MG63 (cell line): ENCODE results near the gene LTBP3. TPM values are rescaled to one million over a fixed set of nuclear protein-coding genes. Genes with fewer than 3 reads are reported as not detected.
"Not testable (repeated sequence)": the region's sequence is repeated elsewhere in the genome, so short reads cannot be mapped to it uniquely, and the experiment has no call there.

Experiments used
- DNase-seq: peaks from one replicate; pipeline ENCODE4 v3.0.0-alpha.2; 2020
- H3K27me3 ChIP-seq: fragments of 250-450 bp; sonication (Bioruptor Pico); 2 replicates; pipeline ENCODE4 v1.5.1; 2020; ENCODE audit warnings: mild to moderate bottlenecking, moderate library complexity
- H3K36me3 ChIP-seq: fragments of 250-450 bp; sonication (Bioruptor Pico); 2 replicates; pipeline ENCODE4 v1.5.1; 2020; ENCODE audit warnings: mild to moderate bottlenecking, moderate library complexity
- H3K4me3 ChIP-seq: fragments of 250-450 bp; sonication (Bioruptor Pico); 2 replicates; pipeline ENCODE4 v1.5.1; 2020; ENCODE audit warnings: mild to moderate bottlenecking, moderate library complexity
- H3K9me3 ChIP-seq: fragments of 250-450 bp; sonication (Bioruptor Pico); 2 replicates; pipeline ENCODE4 v1.5.1; 2020; ENCODE audit warnings: mild to moderate bottlenecking, moderate library complexity
- total RNA-seq: library from RNA; depleted of rRNA; stranded (reverse); fragments of >200 nt; shearing (Covaris generic); gene quantifications from 2 replicates; pipeline ENCODE4 v1.2.3, GENCODE V29; 2014; ENCODE audit warnings: low replicate concordance

The LTBP3 gene
- total RNA-seq, 1 experiment from 2014 or later, result 124 TPM

DNA sequence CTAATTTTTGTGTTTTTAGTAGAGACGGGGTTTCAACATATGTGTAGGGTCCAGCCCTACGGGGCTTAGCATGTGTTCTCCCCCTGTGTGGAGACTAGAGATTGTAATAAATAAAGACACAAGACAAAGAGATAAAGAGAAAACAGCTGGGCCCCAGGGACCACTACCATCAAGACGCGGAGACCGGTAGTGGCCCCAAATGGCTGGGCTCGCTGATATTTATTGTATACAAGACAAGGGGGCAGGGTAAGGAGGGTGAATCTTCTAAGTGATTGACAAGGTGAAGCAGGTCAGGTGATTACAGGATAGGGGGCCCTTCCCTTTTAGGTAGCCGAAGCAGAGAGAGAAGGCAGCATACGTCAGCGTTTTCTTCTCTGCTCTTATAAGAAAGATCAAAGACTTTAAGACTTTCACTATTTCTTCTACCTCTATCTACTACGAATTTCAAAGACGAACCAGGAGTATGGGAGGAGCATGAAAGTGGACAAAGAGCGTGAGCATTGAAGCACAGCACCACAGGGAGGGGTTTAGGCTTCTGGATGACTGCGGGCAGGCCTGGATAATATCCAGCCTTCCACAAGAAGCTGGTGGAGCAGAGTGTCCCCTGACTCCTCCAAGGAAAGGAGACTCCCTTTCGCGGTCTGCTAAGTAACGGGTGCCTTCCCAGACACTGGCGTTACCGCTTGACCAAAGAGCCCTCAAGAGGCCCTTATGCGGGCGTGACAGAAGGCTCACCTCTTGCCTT is 36.2 kb downstream of the LTBP3 start:
- peaks cover 14% of the 10 kb centered on the region for H3K36me3 ChIP-seq
- not testable (repeated sequence) for DNase-seq, H3K4me3 ChIP-seq, H3K27me3 ChIP-seq, H3K9me3 ChIP-seq

GRCh38 chr11:65518941-65519549 is 39.1 kb downstream of the LTBP3 start:
- not testable (repeated sequence) for H3K4me3 ChIP-seq, H3K27me3 ChIP-seq, DNase-seq, H3K36me3 ChIP-seq, H3K9me3 ChIP-seq

- no peaks in the 10 kb centered on the region for H3K36me3 ChIP-seq
- H3K9me3 ChIP-seq, result no peaks in the 10 kb centered on the region
- no peak overlapping the region for H3K4me3 ChIP-seq
- no peak for DNase-seq
- no peaks in the 10 kb centered on the region for H3K27me3 ChIP-seq
These were observed 41.8 kb downstream of the LTBP3 start for GRCh38 chr11:65516135-65516968.

DNA sequence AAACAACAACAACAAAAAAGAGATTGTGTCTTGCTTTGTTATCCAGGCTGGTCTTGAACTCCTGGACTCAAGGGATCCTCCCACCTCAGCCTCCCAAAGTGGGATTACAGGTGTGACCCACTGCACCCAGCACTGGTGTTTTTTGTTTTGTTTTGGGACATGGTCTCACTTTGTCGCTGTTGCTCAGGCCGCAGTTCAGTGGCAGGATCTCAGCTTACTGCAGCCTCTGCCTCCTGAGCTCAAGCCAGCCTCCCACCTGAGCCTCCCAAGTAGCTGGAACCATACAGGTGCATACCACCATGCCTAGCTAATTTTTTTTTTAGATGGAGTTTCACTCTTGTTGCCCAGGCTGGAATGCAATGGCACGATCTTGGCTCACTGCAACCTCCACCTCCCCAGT is 45.8 kb downstream of the LTBP3 start:
- not testable (repeated sequence) for H3K4me3 ChIP-seq, H3K9me3 ChIP-seq, DNase-seq, H3K36me3 ChIP-seq, H3K27me3 ChIP-seq

GRCh38 chr11:65506772-65507505 is 51.2 kb downstream of the LTBP3 start:
- Histone ChIP-seq H3K36me3 (peaks cover 53% of the 10 kb centered on the region), H3K4me3 (peak overlapping the region; percentile 87), H3K9me3 (no peaks in the 10 kb centered on the region), H3K27me3 (no peaks in the 10 kb centered on the region; the same call in 1 of the 2 replicates)
- peak; percentile 67 for DNase-seq

DNA sequence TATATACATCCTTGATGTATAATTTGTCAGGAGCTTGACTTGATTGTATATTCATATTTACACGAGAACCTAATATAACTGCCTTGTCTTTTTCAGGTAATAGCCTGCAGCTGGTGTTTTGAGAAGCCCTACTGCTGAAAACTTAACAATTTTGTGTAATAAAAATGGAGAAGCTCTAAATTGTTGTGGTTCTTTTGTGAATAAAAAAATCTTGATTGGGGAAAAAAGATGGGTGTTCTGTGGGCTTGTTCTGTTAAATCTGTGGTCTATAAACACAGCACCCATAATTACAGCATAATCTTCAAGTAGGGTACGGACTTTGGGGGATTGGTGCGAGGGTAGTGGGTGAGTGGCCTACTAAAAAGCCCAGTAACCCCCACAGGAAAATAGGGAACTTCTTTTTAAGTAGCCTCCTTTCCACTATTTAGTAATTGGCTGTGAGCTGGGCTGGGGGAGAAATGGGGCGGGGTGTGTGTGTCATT is 51.8 kb downstream of the LTBP3 start:
- Histone ChIP-seq H3K4me3 (peak overlapping the region; percentile 87), H3K36me3 (peaks cover 59% of the 10 kb centered on the region), H3K27me3 (no peaks in the 10 kb centered on the region; the same call in 1 of the 2 replicates), H3K9me3 (no peaks in the 10 kb centered on the region)
- no peak for DNase-seq

DNA sequence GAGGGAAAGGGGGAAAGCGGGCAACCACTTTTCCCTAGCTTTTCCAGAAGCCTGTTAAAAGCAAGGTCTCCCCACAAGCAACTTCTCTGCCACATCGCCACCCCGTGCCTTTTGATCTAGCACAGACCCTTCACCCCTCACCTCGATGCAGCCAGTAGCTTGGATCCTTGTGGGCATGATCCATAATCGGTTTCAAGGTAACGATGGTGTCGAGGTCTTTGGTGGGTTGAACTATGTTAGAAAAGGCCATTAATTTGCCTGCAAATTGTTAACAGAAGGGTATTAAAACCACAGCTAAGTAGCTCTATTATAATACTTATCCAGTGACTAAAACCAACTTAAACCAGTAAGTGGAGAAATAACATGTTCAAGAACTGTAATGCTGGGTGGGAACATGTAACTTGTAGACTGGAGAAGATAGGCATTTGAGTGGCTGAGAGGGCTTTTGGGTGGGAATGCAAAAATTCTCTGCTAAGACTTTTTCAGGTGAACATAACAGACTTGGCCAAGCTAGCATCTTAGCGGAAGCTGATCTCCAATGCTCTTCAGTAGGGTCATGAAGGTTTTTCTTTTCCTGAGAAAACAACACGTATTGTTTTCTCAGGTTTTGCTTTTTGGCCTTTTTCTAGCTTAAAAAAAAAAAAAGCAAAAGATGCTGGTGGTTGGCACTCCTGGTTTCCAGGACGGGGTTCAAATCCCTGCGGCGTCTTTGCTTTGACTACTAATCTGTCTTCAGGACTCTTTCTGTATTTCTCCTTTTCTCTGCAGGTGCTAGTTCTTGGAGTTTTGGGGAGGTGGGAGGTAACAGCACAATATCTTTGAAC is 52.5 kb downstream of the LTBP3 start:
- Histone ChIP-seq H3K9me3 (no peaks in the 10 kb centered on the region), H3K27me3 (no peaks in the 10 kb centered on the region; the same call in 1 of the 2 replicates), H3K36me3 (peaks cover 66% of the 10 kb centered on the region), H3K4me3 (peak overlapping the region; percentile 87)
- no peak for DNase-seq

- peak overlapping the region; percentile 87 for H3K4me3 ChIP-seq
- H3K9me3 ChIP-seq, result no peaks in the 10 kb centered on the region
- peaks cover 74% of the 10 kb centered on the region for H3K36me3 ChIP-seq
- no peaks in the 10 kb centered on the region; the same call in 1 of the 2 replicates for H3K27me3 ChIP-seq
- no peak for DNase-seq
These were observed 53.3 kb downstream of the LTBP3 start for GRCh38 chr11:65504674-65505465.

DNA sequence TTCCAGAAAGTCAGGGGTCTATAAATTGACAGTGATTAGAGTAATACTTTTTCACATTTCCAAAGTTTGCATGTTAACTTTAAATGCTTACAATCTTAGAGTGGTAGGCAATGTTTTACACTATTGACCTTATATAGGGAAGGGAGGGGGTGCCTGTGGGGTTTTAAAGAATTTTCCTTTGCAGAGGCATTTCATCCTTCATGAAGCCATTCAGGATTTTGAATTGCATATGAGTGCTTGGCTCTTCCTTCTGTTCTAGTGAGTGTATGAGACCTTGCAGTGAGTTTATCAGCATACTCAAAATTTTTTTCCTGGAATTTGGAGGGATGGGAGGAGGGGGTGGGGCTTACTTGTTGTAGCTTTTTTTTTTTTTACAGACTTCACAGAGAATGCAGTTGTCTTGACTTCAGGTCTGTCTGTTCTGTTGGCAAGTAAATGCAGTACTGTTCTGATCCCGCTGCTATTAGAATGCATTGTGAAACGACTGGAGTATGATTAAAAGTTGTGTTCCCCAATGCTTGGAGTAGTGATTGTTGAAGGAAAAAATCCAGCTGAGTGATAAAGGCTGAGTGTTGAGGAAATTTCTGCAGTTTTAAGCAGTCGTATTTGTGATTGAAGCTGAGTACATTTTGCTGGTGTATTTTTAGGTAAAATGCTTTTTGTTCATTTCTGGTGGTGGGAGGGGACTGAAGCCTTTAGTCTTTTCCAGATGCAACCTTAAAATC is 54.0 kb downstream of the LTBP3 start:
- no peaks in the 10 kb centered on the region; the same call in 1 of the 2 replicates for H3K27me3 ChIP-seq
- peak overlapping the region; percentile 87 for H3K4me3 ChIP-seq
- no peaks in the 10 kb centered on the region for H3K9me3 ChIP-seq
- H3K36me3 ChIP-seq, result peaks cover 80% of the 10 kb centered on the region
- no peak for DNase-seq

GRCh38 chr11:65503368-65503948 is 54.7 kb downstream of the LTBP3 start:
- Histone ChIP-seq H3K27me3 (no peaks in the 10 kb centered on the region; the same call in 1 of the 2 replicates), H3K9me3 (no peaks in the 10 kb centered on the region), H3K4me3 (peak overlapping the region; percentile 87), H3K36me3 (peaks cover 81% of the 10 kb centered on the region)
- DNase-seq, result no peak

DNA sequence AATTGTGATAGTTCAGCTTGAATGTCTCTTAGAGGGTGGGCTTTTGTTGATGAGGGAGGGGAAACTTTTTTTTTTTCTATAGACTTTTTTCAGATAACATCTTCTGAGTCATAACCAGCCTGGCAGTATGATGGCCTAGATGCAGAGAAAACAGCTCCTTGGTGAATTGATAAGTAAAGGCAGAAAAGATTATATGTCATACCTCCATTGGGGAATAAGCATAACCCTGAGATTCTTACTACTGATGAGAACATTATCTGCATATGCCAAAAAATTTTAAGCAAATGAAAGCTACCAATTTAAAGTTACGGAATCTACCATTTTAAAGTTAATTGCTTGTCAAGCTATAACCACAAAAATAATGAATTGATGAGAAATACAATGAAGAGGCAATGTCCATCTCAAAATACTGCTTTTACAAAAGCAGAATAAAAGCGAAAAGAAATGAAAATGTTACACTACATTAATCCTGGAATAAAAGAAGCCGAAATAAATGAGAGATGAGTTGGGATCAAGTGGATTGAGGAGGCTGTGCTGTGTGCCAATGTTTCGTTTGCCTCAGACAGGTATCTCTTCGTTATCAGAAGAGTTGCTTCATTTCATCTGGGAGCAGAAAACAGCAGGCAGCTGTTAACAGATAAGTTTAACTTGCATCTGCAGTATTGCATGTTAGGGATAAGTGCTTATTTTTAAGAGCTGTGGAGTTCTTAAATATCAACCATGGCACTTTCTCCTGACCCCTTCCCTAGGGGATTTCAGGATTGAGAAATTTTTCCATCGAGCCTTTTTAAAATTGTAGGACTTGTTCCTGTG is 55.4 kb downstream of the LTBP3 start:
- H3K27me3 ChIP-seq, result no peaks in the 10 kb centered on the region; the same call in 1 of the 2 replicates
- H3K9me3 ChIP-seq, result no peaks in the 10 kb centered on the region
- peak overlapping the region; percentile 87 for H3K4me3 ChIP-seq
- H3K36me3 ChIP-seq, result peaks cover 80% of the 10 kb centered on the region
- no peak for DNase-seq

DNA sequence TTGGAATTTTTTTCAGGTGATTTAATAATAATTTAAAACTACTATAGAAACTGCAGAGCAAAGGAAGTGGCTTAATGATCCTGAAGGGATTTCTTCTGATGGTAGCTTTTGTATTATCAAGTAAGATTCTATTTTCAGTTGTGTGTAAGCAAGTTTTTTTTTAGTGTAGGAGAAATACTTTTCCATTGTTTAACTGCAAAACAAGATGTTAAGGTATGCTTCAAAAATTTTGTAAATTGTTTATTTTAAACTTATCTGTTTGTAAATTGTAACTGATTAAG is 55.9 kb downstream of the LTBP3 start:
- H3K36me3 ChIP-seq, result peaks cover 79% of the 10 kb centered on the region
- H3K9me3 ChIP-seq, result no peaks in the 10 kb centered on the region
- peak overlapping the region; percentile 87 for H3K4me3 ChIP-seq
- no peaks in the 10 kb centered on the region; the same call in 1 of the 2 replicates for H3K27me3 ChIP-seq
- no peak for DNase-seq

DNA sequence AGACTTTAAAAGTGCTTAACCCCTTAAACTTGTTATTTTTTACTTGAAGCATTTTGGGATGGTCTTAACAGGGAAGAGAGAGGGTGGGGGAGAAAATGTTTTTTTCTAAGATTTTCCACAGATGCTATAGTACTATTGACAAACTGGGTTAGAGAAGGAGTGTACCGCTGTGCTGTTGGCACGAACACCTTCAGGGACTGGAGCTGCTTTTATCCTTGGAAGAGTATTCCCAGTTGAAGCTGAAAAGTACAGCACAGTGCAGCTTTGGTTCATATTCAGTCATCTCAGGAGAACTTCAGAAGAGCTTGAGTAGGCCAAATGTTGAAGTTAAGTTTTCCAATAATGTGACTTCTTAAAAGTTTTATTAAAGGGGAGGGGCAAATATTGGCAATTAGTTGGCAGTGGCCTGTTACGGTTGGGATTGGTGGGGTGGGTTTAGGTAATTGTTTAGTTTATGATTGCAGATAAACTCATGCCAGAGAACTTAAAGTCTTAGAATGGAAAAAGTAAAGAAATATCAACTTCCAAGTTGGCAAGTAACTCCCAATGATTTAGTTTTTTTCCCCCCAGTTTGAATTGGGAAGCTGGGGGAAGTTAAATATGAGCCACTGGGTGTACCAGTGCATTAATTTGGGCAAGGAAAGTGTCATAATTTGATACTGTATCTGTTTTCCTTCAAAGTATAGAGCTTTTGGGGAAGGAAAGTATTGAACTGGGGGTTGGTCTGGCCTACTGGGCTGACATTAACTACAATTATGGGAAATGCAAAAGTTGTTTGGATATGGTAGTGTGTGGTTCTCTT is 56.5 kb downstream of the LTBP3 start:
- peaks cover 75% of the 10 kb centered on the region for H3K36me3 ChIP-seq
- peak overlapping the region; percentile 87 for H3K4me3 ChIP-seq
- H3K9me3 ChIP-seq, result no peaks in the 10 kb centered on the region
- H3K27me3 ChIP-seq, result no peaks in the 10 kb centered on the region; the same call in 1 of the 2 replicates
- no peak for DNase-seq
